Endodermal cell (in vitro differentiated cells): ENCODE data around the gene SLC24A3. TPM values are rescaled to one million over a fixed set of nuclear protein-coding genes. Genes with fewer than 3 reads are reported as not detected.

Experiments used
- DNase-seq: peaks from one replicate; pipeline ENCODE4 v3.0.0-alpha.2; 2017
- H3K27ac ChIP-seq: 2 replicates; pipeline ENCODE4 v1.5.1; 2013; ENCODE audit warnings: mild to moderate bottlenecking, low read depth, low read length, moderate library complexity
- H3K27me3 ChIP-seq: 2 replicates; pipeline ENCODE4 v1.6.1; 2013; ENCODE audit warnings: mild to moderate bottlenecking, low read length, moderate library complexity; ENCODE audit not compliant: insufficient read depth, control insufficient read depth, poor library complexity, severe bottlenecking
- H3K36me3 ChIP-seq: 2 replicates; pipeline ENCODE4 v1.7.0; 2013; ENCODE audit warnings: mild to moderate bottlenecking, low read length, moderate library complexity; ENCODE audit not compliant: control insufficient read depth, insufficient read depth
- H3K4me1 ChIP-seq: one replicate; pipeline ENCODE4 v1.7.0; 2013; ENCODE audit warnings: low read length; ENCODE audit not compliant: control insufficient read depth, insufficient read depth
- H3K4me3 ChIP-seq: 2 replicates; pipeline ENCODE4 v1.5.1; 2013; ENCODE audit warnings: mild to moderate bottlenecking, low read length, moderate library complexity
- H3K9ac ChIP-seq: 2 replicates; pipeline ENCODE4 v1.6.1; 2013; ENCODE audit warnings: mild to moderate bottlenecking, low read length, moderate library complexity; ENCODE audit not compliant: poor library complexity, severe bottlenecking; ENCODE audit errors: extremely low read depth
- H3K9me3 ChIP-seq: 2 replicates; pipeline ENCODE4 v1.6.1; 2013; ENCODE audit warnings: mild to moderate bottlenecking, low read length, moderate library complexity; ENCODE audit not compliant: control insufficient read depth
- H3K27ac Mint-ChIP-seq: 2 replicates; pipeline ENCODE4 v1.8.0; 2020; ENCODE audit warnings: mixed read lengths
- H3K27me3 Mint-ChIP-seq: 2 replicates; pipeline ENCODE4 v1.8.0; 2021; ENCODE audit warnings: mild to moderate bottlenecking, mixed read lengths; ENCODE audit not compliant: insufficient read depth
- H3K36me3 Mint-ChIP-seq: 2 replicates; pipeline ENCODE4 v1.8.0; 2020; ENCODE audit warnings: low read depth, mixed read lengths
- H3K4me1 Mint-ChIP-seq: 2 replicates; pipeline ENCODE4 v1.8.0; 2020; ENCODE audit warnings: mixed read lengths
- H3K4me3 Mint-ChIP-seq: 2 replicates; pipeline ENCODE4 v1.8.0; 2020; ENCODE audit warnings: mild to moderate bottlenecking, moderate library complexity, mixed read lengths
- H3K9me3 Mint-ChIP-seq: 2 replicates; pipeline ENCODE4 v1.8.0; 2020; ENCODE audit warnings: mild to moderate bottlenecking, mixed read lengths
- WGBS, 2 experiments: methylation state at CpG; one replicate each; pipeline versions ENCODE4 v1.1.5 to v1.1.7; 2013; ENCODE audit warnings: missing lambda C conversion rate in 2 of 2, mixed read lengths in 1 of 2; ENCODE audit not compliant: insufficient coverage in 1 of 2, insufficient read length in 1 of 2; 5-methylcytosine and 5-hydroxymethylcytosine counted together
- total RNA-seq, 2 donors: library from RNA; stranded (reverse); fragmentation: NEBNext Ultra II Directional in 1 of 2; extraction: Animal tissue kit (Norgen Biotek cat#: 25700) in 1 of 2; gene quantifications; 2 replicates in 1 of 2; 3 replicates in 1 of 2; pipeline ENCODE4 v1.2.1, GENCODE V29; 2021
- TF ChIP-seq, protein P1 (sequence below): fragments of 200-600 bp; sonication (generic); conservative IDR thresholded peaks from 2 replicates; pipeline ENCODE4 v1.5.0; 2021; ENCODE audit warnings: antibody characterized with exemption, mild to moderate bottlenecking

SLC24A3 gene
- total RNA-seq, 2 donors from 2014 or later: 1.5 to 1.8 TPM

DNA sequence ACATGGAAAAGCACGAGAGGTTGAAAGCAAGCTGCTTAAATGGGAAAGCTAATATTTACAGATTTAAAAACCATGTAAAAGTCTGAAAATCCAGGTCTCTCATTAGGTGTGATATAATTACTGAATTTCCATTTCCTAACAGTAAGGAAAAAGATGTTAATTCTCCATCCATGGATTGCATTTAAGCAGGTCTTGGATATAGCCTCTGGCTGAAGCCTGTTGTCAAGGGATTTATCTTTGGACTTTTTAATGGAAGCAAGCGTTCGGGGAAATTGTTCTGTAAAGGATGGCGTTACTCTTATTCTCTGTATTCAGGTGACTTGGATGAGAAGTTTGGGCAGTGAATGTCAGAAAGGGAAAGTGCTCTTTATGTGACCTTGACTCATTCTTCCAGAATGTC lies 233.8 kb downstream of the SLC24A3 start:
- H3K36me3 Mint-ChIP-seq: no peaks in the 10 kb centered on the region
- Histone ChIP-seq H3K4me3 (no peak overlapping the region), H3K27ac (no peak overlapping the region), H3K36me3 (no peaks in the 10 kb centered on the region), H3K4me1 (no peaks in the 10 kb centered on the region), H3K27me3 (no peaks in the 10 kb centered on the region), H3K9ac (no peak overlapping the region), H3K9me3 (peaks cover 12% of the 10 kb centered on the region)
- H3K27me3 Mint-ChIP-seq: peaks cover 2% of the 10 kb centered on the region
- 97 to 100% methylated on average over 3 to 4 of the region's 4 CpGs for WGBS, 2 experiments
- no peak overlapping the region for H3K4me3 Mint-ChIP-seq
- no peak for DNase-seq
- TF ChIP-seq, protein P1, sequence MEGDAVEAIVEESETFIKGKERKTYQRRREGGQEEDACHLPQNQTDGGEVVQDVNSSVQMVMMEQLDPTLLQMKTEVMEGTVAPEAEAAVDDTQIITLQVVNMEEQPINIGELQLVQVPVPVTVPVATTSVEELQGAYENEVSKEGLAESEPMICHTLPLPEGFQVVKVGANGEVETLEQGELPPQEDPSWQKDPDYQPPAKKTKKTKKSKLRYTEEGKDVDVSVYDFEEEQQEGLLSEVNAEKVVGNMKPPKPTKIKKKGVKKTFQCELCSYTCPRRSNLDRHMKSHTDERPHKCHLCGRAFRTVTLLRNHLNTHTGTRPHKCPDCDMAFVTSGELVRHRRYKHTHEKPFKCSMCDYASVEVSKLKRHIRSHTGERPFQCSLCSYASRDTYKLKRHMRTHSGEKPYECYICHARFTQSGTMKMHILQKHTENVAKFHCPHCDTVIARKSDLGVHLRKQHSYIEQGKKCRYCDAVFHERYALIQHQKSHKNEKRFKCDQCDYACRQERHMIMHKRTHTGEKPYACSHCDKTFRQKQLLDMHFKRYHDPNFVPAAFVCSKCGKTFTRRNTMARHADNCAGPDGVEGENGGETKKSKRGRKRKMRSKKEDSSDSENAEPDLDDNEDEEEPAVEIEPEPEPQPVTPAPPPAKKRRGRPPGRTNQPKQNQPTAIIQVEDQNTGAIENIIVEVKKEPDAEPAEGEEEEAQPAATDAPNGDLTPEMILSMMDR: no peak
- peaks cover 11% of the 10 kb centered on the region for H3K9me3 Mint-ChIP-seq
- no peak overlapping the region for H3K27ac Mint-ChIP-seq
- H3K4me1 Mint-ChIP-seq: no peaks in the 10 kb centered on the region

DNA sequence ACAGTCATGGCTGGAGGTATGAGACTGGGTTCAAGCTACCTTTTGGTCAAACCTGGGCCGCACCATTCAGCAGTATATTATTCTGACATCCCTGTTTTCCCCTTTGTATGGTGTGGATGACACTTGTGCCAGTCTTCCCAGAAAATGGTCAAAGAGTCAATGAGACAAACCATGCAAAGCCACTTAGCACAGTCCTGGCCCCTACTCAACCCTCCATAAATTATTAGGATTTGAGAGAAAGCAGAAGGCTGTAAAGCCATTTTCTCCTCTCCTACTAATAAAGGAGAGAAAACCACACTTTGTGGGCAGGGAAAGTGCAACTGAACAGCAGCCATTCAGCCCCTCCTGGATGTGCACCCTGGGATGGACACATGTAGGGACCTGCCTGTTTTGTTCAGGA lies 236.2 kb downstream of the SLC24A3 start:
- DNase-seq: peak; percentile 7
- H3K9me3 ChIP-seq: peaks cover 4% of the 10 kb centered on the region
- H3K4me3 ChIP-seq: no peak overlapping the region
- H3K4me1 Mint-ChIP-seq: peaks cover under 1% of the 10 kb centered on the region
- TF ChIP-seq, protein P1: no peak
- H3K36me3 Mint-ChIP-seq: no peaks in the 10 kb centered on the region
- H3K4me3 Mint-ChIP-seq: no peak overlapping the region
- H3K9ac ChIP-seq: no peak overlapping the region
- H3K27ac Mint-ChIP-seq: no peak overlapping the region
- 100% methylated on average over 1 of the region's 1 CpG for WGBS, 2 experiments
- H3K27ac ChIP-seq: no peak overlapping the region
- no peaks in the 10 kb centered on the region for H3K27me3 ChIP-seq
- H3K4me1 ChIP-seq: no peaks in the 10 kb centered on the region
- H3K36me3 ChIP-seq: no peaks in the 10 kb centered on the region
- H3K9me3 Mint-ChIP-seq: no peaks in the 10 kb centered on the region
- H3K27me3 Mint-ChIP-seq: peaks cover 2% of the 10 kb centered on the region

DNA sequence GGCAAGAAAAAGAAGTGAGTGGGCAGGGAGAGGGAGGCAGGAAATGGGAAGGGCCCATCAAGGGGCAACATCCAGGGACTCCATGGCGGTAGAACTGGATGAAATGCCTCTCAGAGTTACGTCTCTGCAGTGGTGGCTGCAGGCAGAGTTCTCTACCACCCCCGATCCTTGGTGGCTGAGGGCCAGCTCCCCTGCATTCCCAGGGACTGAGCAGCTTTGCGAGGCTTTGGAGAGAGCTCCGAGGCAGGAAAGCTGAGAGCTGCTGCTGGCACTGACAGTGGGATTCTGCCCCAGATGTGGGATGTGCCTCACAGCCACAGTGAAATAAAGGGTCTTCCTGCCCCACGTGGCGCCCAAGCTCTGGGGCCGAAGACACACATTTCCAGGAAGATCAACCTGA lies 236.6 kb downstream of the SLC24A3 start:
- no peaks in the 10 kb centered on the region for H3K9me3 ChIP-seq
- no peaks in the 10 kb centered on the region for H3K27me3 ChIP-seq
- Mint-ChIP-seq H3K4me1 (peaks cover 4% of the 10 kb centered on the region), H3K27me3 (peaks cover 2% of the 10 kb centered on the region), H3K4me3 (no peak overlapping the region), H3K9me3 (no peaks in the 10 kb centered on the region), H3K27ac (no peak overlapping the region), H3K36me3 (no peaks in the 10 kb centered on the region)
- H3K9ac ChIP-seq: no peak overlapping the region
- H3K4me1 ChIP-seq: no peaks in the 10 kb centered on the region
- H3K27ac ChIP-seq: no peak overlapping the region
- no peaks in the 10 kb centered on the region for H3K36me3 ChIP-seq
- peak; percentile 47 for DNase-seq
- TF ChIP-seq, protein P1: no peak
- 92 to 93% methylated on average over 8 of the region's 8 CpGs for WGBS, 2 experiments
- H3K4me3 ChIP-seq: no peak overlapping the region
